Mesenchymal stem cell (in vitro differentiated cells and primary cell): ENCODE data around the gene CA10.

Experiments
- DNase-seq: peaks from one replicate; pipeline ENCODE4 v3.0.0-alpha.2; 2013
- H2AFZ ChIP-seq: one replicate; pipeline ENCODE4 v1.6.1; 2013; ENCODE audit warnings: low read depth, mild to moderate bottlenecking, control low read depth, inconsistent platforms, low read length, moderate library complexity
- H2AK5ac ChIP-seq: 2 replicates; pipeline ENCODE4 v1.6.1; 2013; ENCODE audit warnings: low read length, moderate library complexity, mild to moderate bottlenecking, inconsistent platforms; ENCODE audit not compliant: severe bottlenecking
- H2BK120ac ChIP-seq: one replicate; pipeline ENCODE4 v1.6.1; 2013; ENCODE audit warnings: low read depth, mild to moderate bottlenecking, inconsistent platforms, low read length, moderate library complexity
- H2BK12ac ChIP-seq, 2 experiments: one replicate each; pipeline ENCODE4 v1.6.1; 2013; ENCODE audit warnings: inconsistent platforms in 2 of 2, low read length in 2 of 2, mild to moderate bottlenecking in 2 of 2, moderate library complexity in 2 of 2, control low read depth in 1 of 2
- H2BK15ac ChIP-seq: one replicate; pipeline ENCODE4 v1.6.1; 2013; ENCODE audit warnings: mild to moderate bottlenecking, low read depth, inconsistent platforms; ENCODE audit not compliant: poor library complexity, severe bottlenecking
- H2BK5ac ChIP-seq: 2 replicates; pipeline ENCODE4 v1.6.1; 2013; ENCODE audit warnings: low read depth, mild to moderate bottlenecking, low read length, control low read depth, inconsistent platforms; ENCODE audit not compliant: poor library complexity, severe bottlenecking
- H3K14ac ChIP-seq, 2 experiments: one replicate each; pipeline ENCODE4 v1.6.1; 2013; ENCODE audit warnings: inconsistent platforms in 2 of 2, low read length in 2 of 2, control low read depth in 1 of 2, mild to moderate bottlenecking in 1 of 2, moderate library complexity in 1 of 2
- H3K18ac ChIP-seq, 2 experiments: one replicate each; pipeline ENCODE4 v1.6.1; 2013; ENCODE audit warnings: inconsistent platforms in 2 of 2, low read length in 2 of 2, control low read depth in 1 of 2, low read depth in 1 of 2, mild to moderate bottlenecking in 1 of 2
- H3K23ac ChIP-seq, 2 experiments: one replicate each; pipeline ENCODE4 v1.6.1; 2013; ENCODE audit warnings: inconsistent platforms in 2 of 2, low read length in 2 of 2, mild to moderate bottlenecking in 2 of 2, moderate library complexity in 2 of 2, control low read depth in 1 of 2
- H3K27ac ChIP-seq: 2 replicates; pipeline ENCODE4 v1.5.1; 2013; ENCODE audit warnings: mild to moderate bottlenecking, moderate library complexity, low read length, control low read depth, inconsistent platforms; ENCODE audit not compliant: poor library complexity, severe bottlenecking
- H3K27me3 ChIP-seq, 2 experiments: 2 replicates each; pipeline versions ENCODE4 v1.6.1 to v1.7.0; 2013; ENCODE audit warnings: low read length in 2 of 2, mild to moderate bottlenecking in 2 of 2, moderate library complexity in 2 of 2, control low read depth in 1 of 2, inconsistent platforms in 1 of 2; ENCODE audit not compliant: control insufficient read depth in 1 of 2, insufficient read depth in 1 of 2
- H3K36me3 ChIP-seq, 2 experiments: 2 replicates each; pipeline versions ENCODE4 v1.6.1 to v1.7.0; 2013; ENCODE audit warnings: low read length in 2 of 2, control low read depth in 1 of 2, inconsistent platforms in 1 of 2, low read depth in 1 of 2, mild to moderate bottlenecking in 1 of 2; ENCODE audit not compliant: insufficient read depth in 2 of 2, control insufficient read depth in 1 of 2
- H3K4ac ChIP-seq, 2 experiments: one replicate each; pipeline ENCODE4 v1.6.1; 2013; ENCODE audit warnings: inconsistent platforms in 2 of 2, low read length in 2 of 2, mild to moderate bottlenecking in 2 of 2, moderate library complexity in 2 of 2, control low read depth in 1 of 2, low read depth in 1 of 2
- H3K4me1 ChIP-seq: 2 replicates; pipeline ENCODE4 v1.6.1; 2013; ENCODE audit warnings: low read depth, low read length, control low read depth; ENCODE audit not compliant: control insufficient read depth, insufficient read depth
- H3K4me2 ChIP-seq: 2 replicates; pipeline ENCODE4 v1.6.1; 2013; ENCODE audit warnings: low read length, mild to moderate bottlenecking, inconsistent platforms; ENCODE audit not compliant: poor library complexity, severe bottlenecking
- H3K4me3 ChIP-seq, 2 experiments: 2 replicates each; pipeline versions ENCODE4 v1.5.1 to v1.7.0; 2013; ENCODE audit warnings: low read length in 2 of 2, mild to moderate bottlenecking in 2 of 2, control low read depth in 1 of 2, low read depth in 1 of 2; ENCODE audit not compliant: insufficient read depth in 1 of 2
- H3K79me1 ChIP-seq: replicated peaks from 2 replicates; pipeline ENCODE4 v1.6.1; 2013; ENCODE audit warnings: mild to moderate bottlenecking, control low read depth, low read length, inconsistent platforms; ENCODE audit not compliant: poor library complexity, severe bottlenecking
- H3K9ac ChIP-seq: 2 replicates; pipeline ENCODE4 v1.7.0; 2013; ENCODE audit warnings: mild to moderate bottlenecking, low read length, moderate library complexity
- H3K9me3 ChIP-seq: 2 replicates; pipeline ENCODE4 v1.7.0; 2013; ENCODE audit warnings: mild to moderate bottlenecking, low read length; ENCODE audit not compliant: control insufficient read depth
- H4K8ac ChIP-seq: one replicate; pipeline ENCODE4 v1.6.1; 2013; ENCODE audit warnings: inconsistent platforms, mild to moderate bottlenecking, low read length, moderate library complexity
- H4K91ac ChIP-seq: one replicate; pipeline ENCODE4 v1.6.1; 2013; ENCODE audit warnings: mild to moderate bottlenecking, low read length, inconsistent platforms
- WGBS: methylation state at CpG from one replicate; pipeline ENCODE4 v1.1.7; 2013; ENCODE audit warnings: mixed read lengths; 5-methylcytosine and 5-hydroxymethylcytosine counted together

The CA10 gene

GRCh38 chr17:51799981-51800380, 358.5 kb downstream of the CA10 start:
- Histone ChIP-seq H3K4ac (no peak overlapping the region), H4K8ac (no peak overlapping the region), H3K14ac (no peak overlapping the region), H3K36me3 (no peaks in the 10 kb centered on the region), H3K4me2 (no peak overlapping the region), H2AK5ac (no peak overlapping the region), H2BK12ac (no peak overlapping the region), H3K27ac (no peak overlapping the region), H3K18ac (no peak overlapping the region), H4K91ac (no peak overlapping the region), H3K79me1 (no peaks in the 10 kb centered on the region), H2BK5ac (no peak overlapping the region), H3K4me1 (no peaks in the 10 kb centered on the region), H3K27me3 (peaks cover 0 to 12% of the 10 kb centered on the region in 2 experiments), H2BK120ac (no peak overlapping the region), H2BK15ac (no peak overlapping the region), H3K9me3 (no peaks in the 10 kb centered on the region), H3K4me3 (no peak overlapping the region), H3K9ac (no peak overlapping the region), H2AFZ (no peak overlapping the region), H3K23ac (no peak overlapping the region)
- DNase-seq, result no peak
- 90% methylated on average over 4 of the region's 4 CpGs for WGBS

GRCh38 chr17:51799240-51799639, 359.3 kb downstream of the CA10 start:
- H2BK12ac ChIP-seq, result no peak overlapping the region
- no peak overlapping the region for H3K4me2 ChIP-seq
- H3K9ac ChIP-seq, result no peak overlapping the region
- H2AK5ac ChIP-seq, result no peak overlapping the region
- peaks cover 0 to 13% of the 10 kb centered on the region in 2 experiments for H3K27me3 ChIP-seq
- no peak overlapping the region for H3K27ac ChIP-seq
- no peak overlapping the region for H4K8ac ChIP-seq
- no peak overlapping the region for H3K4ac ChIP-seq
- H2BK15ac ChIP-seq, result no peak overlapping the region
- H3K36me3 ChIP-seq, result no peaks in the 10 kb centered on the region
- H2BK5ac ChIP-seq, result no peak overlapping the region
- no peak overlapping the region for H2AFZ ChIP-seq
- no peak for DNase-seq
- H4K91ac ChIP-seq, result no peak overlapping the region
- no peak overlapping the region for H3K14ac ChIP-seq
- no peaks in the 10 kb centered on the region for H3K79me1 ChIP-seq
- H3K18ac ChIP-seq, result no peak overlapping the region
- no peaks in the 10 kb centered on the region for H3K9me3 ChIP-seq
- no peak overlapping the region for H3K4me3 ChIP-seq
- no peak overlapping the region for H3K23ac ChIP-seq
- no peak overlapping the region for H2BK120ac ChIP-seq
- H3K4me1 ChIP-seq, result no peaks in the 10 kb centered on the region

GRCh38 chr17:51797150-51797549, 361.4 kb downstream of the CA10 start:
- Histone ChIP-seq H2AFZ (no peak overlapping the region), H3K27me3 (peaks cover 0 to 6% of the 10 kb centered on the region in 2 experiments), H3K23ac (no peak overlapping the region), H3K4me2 (no peak overlapping the region), H3K79me1 (no peaks in the 10 kb centered on the region), H3K27ac (no peak overlapping the region), H4K8ac (no peak overlapping the region), H2AK5ac (no peak overlapping the region), H2BK120ac (no peak overlapping the region), H3K4ac (no peak overlapping the region), H3K36me3 (no peaks in the 10 kb centered on the region), H3K4me1 (no peaks in the 10 kb centered on the region), H2BK15ac (no peak overlapping the region), H3K18ac (no peak overlapping the region), H3K9me3 (no peaks in the 10 kb centered on the region), H3K4me3 (no peak overlapping the region), H3K9ac (no peak overlapping the region), H3K14ac (no peak overlapping the region), H2BK12ac (no peak overlapping the region), H2BK5ac (no peak overlapping the region), H4K91ac (no peak overlapping the region)
- DNase-seq, result no peak
- WGBS, result 86% methylated on average over 14 of the region's 14 CpGs

GRCh38 chr17:51796026-51796425, 362.5 kb downstream of the CA10 start:
- DNase-seq, result no peak
- Histone ChIP-seq H3K9ac (no peak overlapping the region), H3K27ac (no peak overlapping the region), H2BK12ac (no peak overlapping the region), H3K9me3 (no peaks in the 10 kb centered on the region), H2BK120ac (no peak overlapping the region), H4K91ac (no peak overlapping the region), H3K4me3 (no peak overlapping the region), H2AK5ac (no peak overlapping the region), H2AFZ (no peak overlapping the region), H3K14ac (no peak overlapping the region), H3K79me1 (no peaks in the 10 kb centered on the region), H2BK15ac (no peak overlapping the region), H3K36me3 (no peaks in the 10 kb centered on the region), H3K27me3 (peaks cover 0 to 5% of the 10 kb centered on the region in 2 experiments), H4K8ac (no peak overlapping the region), H3K18ac (no peak overlapping the region), H3K4me2 (no peak overlapping the region), H3K23ac (no peak overlapping the region), H3K4ac (no peak overlapping the region), H3K4me1 (no peaks in the 10 kb centered on the region), H2BK5ac (no peak overlapping the region)
- WGBS, result 74% methylated on average over 5 of the region's 5 CpGs
